NB4 (cell line): ENCODE data around the gene FBXW2.

Experiments used
- DNase-seq: peaks from one replicate; pipeline ENCODE4 v3.0.0; 2010; ENCODE audit warnings: low read depth
- H3K4me3 ChIP-seq: one replicate; pipeline ENCODE4 v1.5.1; 2011; ENCODE audit warnings: mild to moderate bottlenecking, low read depth, low read length, moderate library complexity
- MYC ChIP-seq: IDR thresholded peaks from 2 replicates; pipeline ENCODE4 v1.6.1; 2011; ENCODE audit warnings: low read depth, low read length
- POLR2A ChIP-seq: IDR thresholded peaks from 2 replicates; pipeline ENCODE4 v1.6.1; 2011; ENCODE audit warnings: mild to moderate bottlenecking; ENCODE audit not compliant: insufficient read length; ENCODE audit errors: extremely low read depth
- TF ChIP-seq, protein P1 (sequence below): IDR thresholded peaks from one replicate; pipeline ENCODE4 v1.5.1; 2012; ENCODE audit warnings: low read depth, low read length
- TF ChIP-seq, protein P2 (sequence below): IDR thresholded peaks from 2 replicates; pipeline ENCODE4 v1.6.1; 2011; ENCODE audit warnings: low read depth, low read length

FBXW2 gene

DNA sequence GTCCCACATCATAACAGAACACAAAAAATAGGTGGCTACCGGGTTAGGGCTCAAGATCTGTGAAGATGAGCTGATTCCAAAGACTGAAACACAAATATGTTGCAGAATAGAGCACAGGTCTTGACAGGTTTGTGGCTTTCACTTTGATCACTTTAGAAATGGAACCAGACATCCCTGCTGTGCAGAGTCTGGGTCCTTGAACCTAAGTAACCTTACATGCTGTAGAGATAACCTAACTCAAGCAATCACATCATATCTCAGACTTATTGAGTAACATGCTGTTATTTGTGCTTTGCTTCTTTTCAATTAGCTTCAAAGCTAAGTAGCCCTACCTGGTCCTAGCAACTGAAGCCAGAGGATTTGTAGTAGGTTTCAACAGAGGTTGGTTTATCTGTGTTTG, 24.3 kb downstream of the FBXW2 start:
- TF ChIP-seq MYC (no peak), POLR2A (no peak)
- TF ChIP-seq, protein P1, sequence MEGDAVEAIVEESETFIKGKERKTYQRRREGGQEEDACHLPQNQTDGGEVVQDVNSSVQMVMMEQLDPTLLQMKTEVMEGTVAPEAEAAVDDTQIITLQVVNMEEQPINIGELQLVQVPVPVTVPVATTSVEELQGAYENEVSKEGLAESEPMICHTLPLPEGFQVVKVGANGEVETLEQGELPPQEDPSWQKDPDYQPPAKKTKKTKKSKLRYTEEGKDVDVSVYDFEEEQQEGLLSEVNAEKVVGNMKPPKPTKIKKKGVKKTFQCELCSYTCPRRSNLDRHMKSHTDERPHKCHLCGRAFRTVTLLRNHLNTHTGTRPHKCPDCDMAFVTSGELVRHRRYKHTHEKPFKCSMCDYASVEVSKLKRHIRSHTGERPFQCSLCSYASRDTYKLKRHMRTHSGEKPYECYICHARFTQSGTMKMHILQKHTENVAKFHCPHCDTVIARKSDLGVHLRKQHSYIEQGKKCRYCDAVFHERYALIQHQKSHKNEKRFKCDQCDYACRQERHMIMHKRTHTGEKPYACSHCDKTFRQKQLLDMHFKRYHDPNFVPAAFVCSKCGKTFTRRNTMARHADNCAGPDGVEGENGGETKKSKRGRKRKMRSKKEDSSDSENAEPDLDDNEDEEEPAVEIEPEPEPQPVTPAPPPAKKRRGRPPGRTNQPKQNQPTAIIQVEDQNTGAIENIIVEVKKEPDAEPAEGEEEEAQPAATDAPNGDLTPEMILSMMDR, result no peak
- TF ChIP-seq, protein P2, sequence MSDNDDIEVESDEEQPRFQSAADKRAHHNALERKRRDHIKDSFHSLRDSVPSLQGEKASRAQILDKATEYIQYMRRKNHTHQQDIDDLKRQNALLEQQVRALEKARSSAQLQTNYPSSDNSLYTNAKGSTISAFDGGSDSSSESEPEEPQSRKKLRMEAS, result no peak
- no peak overlapping the region for H3K4me3 ChIP-seq

GRCh38 chr9:120768247-120768646, 25.0 kb downstream of the FBXW2 start:
- H3K4me3 ChIP-seq, result no peak overlapping the region
- TF ChIP-seq, protein P2, result no peak
- TF ChIP-seq, protein P1, result no peak
- no peak for TF ChIP-seq POLR2A
- TF ChIP-seq MYC, result no peak
- DNase-seq, result no peak

More for the DNA sequence above, 24.3 kb downstream of the FBXW2 start:
- DNase-seq, result no peak

DNA sequence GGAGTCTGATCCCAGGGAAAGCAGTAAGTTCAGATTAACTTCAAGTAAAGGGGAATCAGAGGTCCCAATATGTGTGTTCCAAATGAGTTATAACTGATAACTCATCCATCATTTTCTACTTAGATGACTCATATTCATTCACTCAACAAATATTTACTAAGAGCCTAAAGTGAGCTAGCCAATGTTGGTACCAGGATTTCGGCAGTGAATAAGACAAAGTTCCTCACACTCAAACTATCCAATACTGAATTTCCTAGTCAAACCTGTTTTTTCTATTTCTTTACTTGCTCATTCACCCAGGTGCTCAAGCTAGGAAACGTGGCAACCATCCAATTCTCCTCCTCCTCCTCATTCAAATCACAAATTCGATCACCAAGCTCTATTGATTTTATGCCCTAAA, 25.8 kb downstream of the FBXW2 start:
- no peak overlapping the region for H3K4me3 ChIP-seq
- no peak for DNase-seq
- TF ChIP-seq MYC (no peak), POLR2A (no peak)
- TF ChIP-seq, protein P2, result no peak
- TF ChIP-seq, protein P1, result no peak

DNA sequence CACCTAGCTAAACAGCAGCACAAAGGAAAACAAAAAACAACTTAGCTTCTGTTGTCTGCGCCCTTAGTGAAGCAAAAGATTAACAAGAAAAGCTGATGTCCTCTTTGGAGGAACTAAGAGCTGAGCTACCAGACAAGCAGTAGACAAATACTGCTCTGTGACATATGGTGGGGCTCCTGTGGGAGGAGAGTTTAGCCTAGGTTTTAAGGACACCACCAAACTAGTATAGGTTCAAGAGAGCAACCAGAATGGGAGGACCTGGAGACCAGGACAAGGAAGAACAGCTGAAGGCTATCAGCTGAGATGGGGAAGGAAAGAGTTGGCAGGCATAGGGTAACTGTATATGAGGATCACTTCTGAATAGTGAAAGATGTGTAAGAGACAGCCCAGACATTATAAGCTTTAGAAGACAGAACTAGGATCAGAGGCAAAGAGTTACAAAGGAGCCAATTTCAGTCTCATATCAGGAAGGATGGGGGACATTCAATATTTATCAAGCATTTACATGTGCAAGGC, 27.2 kb downstream of the FBXW2 start:
- no peak overlapping the region for H3K4me3 ChIP-seq
- TF ChIP-seq, protein P1, result no peak
- TF ChIP-seq POLR2A (no peak), MYC (no peak)
- TF ChIP-seq, protein P2, result no peak
- DNase-seq, result no peak

DNA sequence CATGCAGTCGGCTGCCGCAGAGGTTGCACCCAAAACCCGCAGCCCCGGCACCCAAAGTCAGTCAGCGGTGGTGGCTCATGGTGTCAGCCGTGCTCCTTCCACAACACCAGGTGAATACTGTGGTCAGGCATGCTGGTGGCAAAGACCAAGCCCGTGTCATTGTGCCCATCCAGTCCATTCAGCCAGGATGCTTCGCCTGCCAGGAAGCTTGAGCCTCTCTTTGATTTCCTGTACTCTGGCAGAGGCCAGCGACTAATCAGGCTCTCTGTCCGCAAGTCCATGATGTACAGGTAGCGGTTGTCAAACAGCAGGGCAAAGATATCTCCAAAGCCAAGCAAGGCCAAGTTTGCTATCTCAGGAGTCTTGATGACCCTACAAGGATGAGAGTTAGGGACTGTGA, 28.7 kb downstream of the FBXW2 start:
- TF ChIP-seq, protein P1, result no peak
- TF ChIP-seq, protein P2, result no peak
- no peak for TF ChIP-seq POLR2A
- TF ChIP-seq MYC, result no peak
- H3K4me3 ChIP-seq, result no peak overlapping the region
- DNase-seq, result no peak

DNA sequence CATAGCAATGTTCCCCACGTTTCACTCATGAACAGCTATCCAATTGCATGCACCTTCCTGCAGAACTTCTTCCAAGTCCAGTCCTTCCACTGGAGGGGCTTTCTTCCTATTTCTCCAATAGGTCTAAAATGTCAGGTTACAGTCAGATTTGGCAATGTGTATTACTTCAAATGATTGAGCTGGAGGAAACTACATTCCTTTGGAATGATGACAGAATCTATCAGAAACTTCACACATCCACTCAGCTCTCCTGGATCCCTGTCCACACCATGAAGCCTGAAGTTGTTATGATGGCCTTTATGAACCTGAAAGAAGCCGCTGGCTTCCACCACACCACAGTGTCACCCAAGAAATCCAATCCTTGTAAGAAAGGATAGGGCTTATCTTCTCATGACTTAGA, 32.2 kb downstream of the FBXW2 start:
- TF ChIP-seq MYC (no peak), POLR2A (no peak)
- TF ChIP-seq, protein P2, result no peak
- TF ChIP-seq, protein P1, result no peak
- no peak for DNase-seq
- H3K4me3 ChIP-seq, result no peak overlapping the region
